ENCODE data around the gene ST8SIA1. TPM values are rescaled to one million over a fixed set of nuclear protein-coding genes. Genes with fewer than 3 reads are reported as not detected.

The ST8SIA1 gene
- total RNA-seq, 1 donor from 2014 or later = 2.1 TPM

GRCh38 chr12:22285846-22286245 is 48.7 kb downstream of the ST8SIA1 start:
- intact Hi-C loops (cut with micrococcal nuclease) = loop anchor here (5.0 kb wide), 1 partner anchor 46 kb away; the partner anchor contains the start of gene ST8SIA1
- no peaks in the 10 kb centered on the region for H3K36me3 ChIP-seq
- no peak for DNase-seq
- H3K27me3 ChIP-seq (ENCODE audit: low read depth) = peaks cover 8% of the 10 kb centered on the region
- no peak overlapping the region for H3K4me3 ChIP-seq
- no peaks in the 10 kb centered on the region for H3K9me3 ChIP-seq (replicated peaks)
- peaks cover 4% of the 10 kb centered on the region for H3K4me1 ChIP-seq
- no peak overlapping the region for H3K27ac ChIP-seq (replicated peaks)
- no peak for TF ChIP-seq CTCF (IDR thresholded peaks at IDR 0.05; ENCODE audit: borderline replicate concordance)

GRCh38 chr12:22284871-22285270 is 49.6 kb downstream of the ST8SIA1 start:
- Histone ChIP-seq H3K36me3 (no peaks in the 10 kb centered on the region), H3K27ac (replicated peaks) (no peak overlapping the region), H3K4me3 (no peak overlapping the region), H3K9me3 (replicated peaks) (no peaks in the 10 kb centered on the region), H3K4me1 (peaks cover 4% of the 10 kb centered on the region), H3K27me3 (ENCODE audit: low read depth) (peaks cover 8% of the 10 kb centered on the region)
- no peak for DNase-seq
- TF ChIP-seq CTCF (IDR thresholded peaks at IDR 0.05; ENCODE audit: borderline replicate concordance) = no peak
- intact Hi-C loops (cut with micrococcal nuclease) = loop anchor here (5.0 kb wide), 1 partner anchor 47 kb away; the partner anchor contains the start of gene ST8SIA1

- peaks cover 6% of the 10 kb centered on the region for H3K27me3 ChIP-seq (ENCODE audit: low read depth)
- no peak for DNase-seq
- intact Hi-C loops (cut with micrococcal nuclease) = no loop called here
- no peak for TF ChIP-seq CTCF (IDR thresholded peaks at IDR 0.05; ENCODE audit: borderline replicate concordance)
- peaks cover 3% of the 10 kb centered on the region for H3K4me1 ChIP-seq
- no peak overlapping the region for H3K4me3 ChIP-seq
- peak overlapping the region; percentile 72 for H3K27ac ChIP-seq (replicated peaks)
- H3K36me3 ChIP-seq = no peaks in the 10 kb centered on the region
- no peaks in the 10 kb centered on the region for H3K9me3 ChIP-seq (replicated peaks)
These were observed 51.0 kb downstream of the ST8SIA1 start for GRCh38 chr12:22283508-22283907.

- no peak for DNase-seq
- peak overlapping the region; percentile 72 for H3K27ac ChIP-seq (replicated peaks)
- no peaks in the 10 kb centered on the region for H3K4me1 ChIP-seq
- intact Hi-C loops (cut with micrococcal nuclease) = no loop called here
- no peak overlapping the region for H3K4me3 ChIP-seq
- no peaks in the 10 kb centered on the region for H3K36me3 ChIP-seq
- H3K27me3 ChIP-seq (ENCODE audit: low read depth) = peaks cover 2% of the 10 kb centered on the region
- H3K9me3 ChIP-seq (replicated peaks) = no peaks in the 10 kb centered on the region
- no peak for TF ChIP-seq CTCF (IDR thresholded peaks at IDR 0.05; ENCODE audit: borderline replicate concordance)
These were observed 51.5 kb downstream of the ST8SIA1 start for GRCh38 chr12:22283006-22283506.

GRCh38 chr12:22282283-22282682 is 52.2 kb downstream of the ST8SIA1 start:
- Histone ChIP-seq H3K4me1 (no peaks in the 10 kb centered on the region), H3K9me3 (replicated peaks) (no peaks in the 10 kb centered on the region), H3K36me3 (no peaks in the 10 kb centered on the region), H3K4me3 (peak overlapping the region; percentile 17), H3K27ac (replicated peaks) (peak overlapping the region; percentile 72), H3K27me3 (ENCODE audit: low read depth) (no peaks in the 10 kb centered on the region)
- no peak for TF ChIP-seq CTCF (IDR thresholded peaks at IDR 0.05; ENCODE audit: borderline replicate concordance)
- no peak for DNase-seq
- intact Hi-C loops (cut with micrococcal nuclease) = no loop called here
